ENCODE measurements around the gene MRPS7. TPM values are rescaled to one million over a fixed set of nuclear protein-coding genes. Genes with fewer than 3 reads are reported as not detected.

MRPS7 gene
- total and polyA plus RNA-seq, 10 of the 15 experiments (the other 5 are each of a cell fraction or from before 2014, with no cell fraction given), result 88.4 to 217 (median 109) TPM

DNA sequence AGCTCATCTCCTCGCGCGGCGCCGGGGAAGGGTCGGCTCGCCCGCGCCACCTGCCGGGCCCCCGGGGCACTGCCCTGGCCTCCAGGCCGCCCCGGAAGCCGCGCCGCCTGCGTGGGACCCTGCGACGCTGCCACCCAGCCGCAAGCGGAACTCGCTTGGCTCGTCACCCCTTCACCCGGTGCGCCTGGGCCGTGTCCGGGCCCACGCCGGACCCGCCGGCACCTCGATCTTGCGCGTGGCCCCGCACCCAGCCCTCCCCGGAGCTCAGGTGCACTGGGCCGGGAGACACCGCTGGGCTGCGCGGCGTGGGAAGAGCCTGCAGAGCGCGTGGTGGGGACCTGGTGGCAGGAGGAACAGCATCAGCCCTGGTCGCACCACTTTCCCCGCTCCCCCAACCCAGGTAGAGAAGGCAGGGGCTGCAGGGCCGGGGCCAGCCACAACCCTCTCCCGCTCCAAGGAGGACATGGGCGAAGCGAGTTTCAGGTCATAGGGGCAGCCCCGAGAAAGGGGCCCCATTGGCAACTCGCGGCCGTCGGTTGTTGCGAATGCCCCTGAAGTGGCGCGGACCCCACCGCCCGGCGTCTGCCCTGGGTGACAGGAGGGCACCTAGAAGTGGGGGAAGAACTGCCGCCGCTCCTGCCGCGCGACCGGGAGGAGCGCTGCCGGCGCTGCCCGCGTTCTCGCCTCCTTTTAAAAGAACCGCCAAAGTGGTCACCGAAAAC is 9.7 kb downstream of the MRPS7 start (continued):
- TF ChIP-seq GABPA (IDR thresholded peaks at IDR 0.05; ENCODE audit: low read depth) (0 out of 2 replicates have a peak, but pooled peaks have one; percentile 29), SMAD5 (IDR thresholded peaks at IDR 0.05; ENCODE audit: low read depth) (peak; percentile 50; the same call in 1 of the 2 replicates), MXI1 (IDR thresholded peaks at IDR 0.05; ENCODE audit: low read depth, low read length) (0 out of 2 replicates have a peak, but pooled peaks have one; percentile 51), PAX8 (IDR thresholded peaks at IDR 0.05) (no peak), STAT3 (IDR thresholded peaks at IDR 0.05; ENCODE audit: low read depth, low read length) (no peak), NFXL1 (IDR thresholded peaks at IDR 0.05; ENCODE audit: borderline replicate concordance) (no peak), RAD51 (IDR thresholded peaks at IDR 0.05) (no peak), ZBED1 (IDR thresholded peaks at IDR 0.05; ENCODE audit: borderline replicate concordance) (no peak; the same call in 1 of the 2 replicates), SPI1 (IDR thresholded peaks at IDR 0.05; ENCODE audit: borderline replicate concordance, insufficient read depth, low read depth, low read length) (no peak; the same call in 1 of the 2 replicates), TARDBP (IDR thresholded peaks at IDR 0.05; ENCODE audit: borderline replicate concordance) (no peak), ZSCAN29 (IDR thresholded peaks at IDR 0.05) (0 out of 2 replicates have a peak, but pooled peaks have one; percentile 47), HDAC6 (IDR thresholded peaks at IDR 0.05; ENCODE audit: unreplicated experiment) (no peak), SREBF1 (IDR thresholded peaks at IDR 0.05; ENCODE audit: low read length) (no peak), ZNF274 (IDR thresholded peaks at IDR 0.05; ENCODE audit: insufficient read depth, insufficient read length) (no peak), FOXM1 (IDR thresholded peaks at IDR 0.05; ENCODE audit: low read depth, low read length) (no peak), DPF2 (IDR thresholded peaks at IDR 0.05) (peak; percentile 69; the same call in 1 of the 2 replicates), HDAC2 (IDR thresholded peaks at IDR 0.05) (no peak), CBX5 (IDR thresholded peaks at IDR 0.05; ENCODE audit: low read depth) (0 out of 2 replicates have a peak, but pooled peaks have one; percentile 17), SIN3A (IDR thresholded peaks at IDR 0.05; ENCODE audit: low read depth, low read length) (peak; percentile 66), FOXK2 (IDR thresholded peaks at IDR 0.05) (no peak), STAT1 (conservative IDR thresholded peaks at IDR 0.05) (0 out of 2 replicates have a peak, but pooled peaks have one; percentile 52)
- TF ChIP-seq, protein P1, sequence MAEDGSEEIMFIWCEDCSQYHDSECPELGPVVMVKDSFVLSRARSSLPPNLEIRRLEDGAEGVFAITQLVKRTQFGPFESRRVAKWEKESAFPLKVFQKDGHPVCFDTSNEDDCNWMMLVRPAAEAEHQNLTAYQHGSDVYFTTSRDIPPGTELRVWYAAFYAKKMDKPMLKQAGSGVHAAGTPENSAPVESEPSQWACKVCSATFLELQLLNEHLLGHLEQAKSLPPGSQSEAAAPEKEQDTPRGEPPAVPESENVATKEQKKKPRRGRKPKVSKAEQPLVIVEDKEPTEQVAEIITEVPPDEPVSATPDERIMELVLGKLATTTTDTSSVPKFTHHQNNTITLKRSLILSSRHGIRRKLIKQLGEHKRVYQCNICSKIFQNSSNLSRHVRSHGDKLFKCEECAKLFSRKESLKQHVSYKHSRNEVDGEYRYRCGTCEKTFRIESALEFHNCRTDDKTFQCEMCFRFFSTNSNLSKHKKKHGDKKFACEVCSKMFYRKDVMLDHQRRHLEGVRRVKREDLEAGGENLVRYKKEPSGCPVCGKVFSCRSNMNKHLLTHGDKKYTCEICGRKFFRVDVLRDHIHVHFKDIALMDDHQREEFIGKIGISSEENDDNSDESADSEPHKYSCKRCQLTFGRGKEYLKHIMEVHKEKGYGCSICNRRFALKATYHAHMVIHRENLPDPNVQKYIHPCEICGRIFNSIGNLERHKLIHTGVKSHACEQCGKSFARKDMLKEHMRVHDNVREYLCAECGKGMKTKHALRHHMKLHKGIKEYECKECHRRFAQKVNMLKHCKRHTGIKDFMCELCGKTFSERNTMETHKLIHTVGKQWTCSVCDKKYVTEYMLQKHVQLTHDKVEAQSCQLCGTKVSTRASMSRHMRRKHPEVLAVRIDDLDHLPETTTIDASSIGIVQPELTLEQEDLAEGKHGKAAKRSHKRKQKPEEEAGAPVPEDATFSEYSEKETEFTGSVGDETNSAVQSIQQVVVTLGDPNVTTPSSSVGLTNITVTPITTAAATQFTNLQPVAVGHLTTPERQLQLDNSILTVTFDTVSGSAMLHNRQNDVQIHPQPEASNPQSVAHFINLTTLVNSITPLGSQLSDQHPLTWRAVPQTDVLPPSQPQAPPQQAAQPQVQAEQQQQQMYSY (CRISPR knock-in tag; IDR thresholded peaks at IDR 0.05), result no peak
- TF ChIP-seq, protein P2, sequence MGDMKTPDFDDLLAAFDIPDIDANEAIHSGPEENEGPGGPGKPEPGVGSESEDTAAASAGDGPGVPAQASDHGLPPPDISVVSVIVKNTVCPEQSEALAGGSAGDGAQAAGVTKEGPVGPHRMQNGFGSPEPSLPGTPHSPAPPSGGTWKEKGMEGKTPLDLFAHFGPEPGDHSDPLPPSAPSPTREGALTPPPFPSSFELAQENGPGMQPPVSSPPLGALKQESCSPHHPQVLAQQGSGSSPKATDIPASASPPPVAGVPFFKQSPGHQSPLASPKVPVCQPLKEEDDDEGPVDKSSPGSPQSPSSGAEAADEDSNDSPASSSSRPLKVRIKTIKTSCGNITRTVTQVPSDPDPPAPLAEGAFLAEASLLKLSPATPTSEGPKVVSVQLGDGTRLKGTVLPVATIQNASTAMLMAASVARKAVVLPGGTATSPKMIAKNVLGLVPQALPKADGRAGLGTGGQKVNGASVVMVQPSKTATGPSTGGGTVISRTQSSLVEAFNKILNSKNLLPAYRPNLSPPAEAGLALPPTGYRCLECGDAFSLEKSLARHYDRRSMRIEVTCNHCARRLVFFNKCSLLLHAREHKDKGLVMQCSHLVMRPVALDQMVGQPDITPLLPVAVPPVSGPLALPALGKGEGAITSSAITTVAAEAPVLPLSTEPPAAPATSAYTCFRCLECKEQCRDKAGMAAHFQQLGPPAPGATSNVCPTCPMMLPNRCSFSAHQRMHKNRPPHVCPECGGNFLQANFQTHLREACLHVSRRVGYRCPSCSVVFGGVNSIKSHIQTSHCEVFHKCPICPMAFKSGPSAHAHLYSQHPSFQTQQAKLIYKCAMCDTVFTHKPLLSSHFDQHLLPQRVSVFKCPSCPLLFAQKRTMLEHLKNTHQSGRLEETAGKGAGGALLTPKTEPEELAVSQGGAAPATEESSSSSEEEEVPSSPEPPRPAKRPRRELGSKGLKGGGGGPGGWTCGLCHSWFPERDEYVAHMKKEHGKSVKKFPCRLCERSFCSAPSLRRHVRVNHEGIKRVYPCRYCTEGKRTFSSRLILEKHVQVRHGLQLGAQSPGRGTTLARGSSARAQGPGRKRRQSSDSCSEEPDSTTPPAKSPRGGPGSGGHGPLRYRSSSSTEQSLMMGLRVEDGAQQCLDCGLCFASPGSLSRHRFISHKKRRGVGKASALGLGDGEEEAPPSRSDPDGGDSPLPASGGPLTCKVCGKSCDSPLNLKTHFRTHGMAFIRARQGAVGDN (IDR thresholded peaks at IDR 0.05), result peak; percentile 82
